Endometrial microvascular endothelial cells (primary cell): ENCODE results near the gene TXNRD1. TPM values are rescaled to one million over a fixed set of nuclear protein-coding genes. Genes with fewer than 3 reads are reported as not detected.

Experiments
- in situ Hi-C: cut with HindIII; loops from 2 replicates; pipeline ENCODE4 v1.10.0; 2017; ENCODE audit warnings: low sequenced_read_pairs, low pct_unique_long_range_greater_than_20kb; ENCODE audit errors: inconsistent ontology term
- total RNA-seq: library from RNA; depleted of rRNA; stranded (reverse); fragments of >200 nt; gene quantifications from one replicate; pipeline ENCODE4 v1.2.3, GENCODE V29; 2015; ENCODE audit errors: inconsistent ontology term

The TXNRD1 gene
- total RNA-seq, 1 donor from 2014 or later, result 966 TPM

DNA sequence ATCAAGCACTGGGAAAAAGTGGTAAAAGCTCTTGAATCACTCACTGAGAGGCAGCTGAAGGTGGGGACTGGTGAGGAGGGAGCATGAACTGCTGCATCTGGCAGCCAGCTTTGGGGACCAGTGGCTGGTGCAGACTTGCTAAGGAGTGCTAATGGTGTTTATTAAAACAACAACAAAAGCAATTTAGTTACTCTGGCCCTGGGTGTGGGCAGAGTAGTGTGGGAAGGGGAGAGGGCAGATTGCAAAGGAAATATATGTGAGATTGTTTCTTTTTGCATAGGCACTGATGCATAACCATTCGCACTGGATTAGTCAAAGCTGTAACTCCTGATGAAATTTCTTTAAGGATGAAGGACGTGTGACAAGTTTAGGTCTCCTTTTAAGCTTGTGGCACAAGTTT is 8.1 kb downstream of the TXNRD1 start:
- in situ Hi-C loops, result loop anchor here (25.0 kb wide), 1 partner anchor 89 kb away; the partner anchor contains the start of gene EID3

GRCh38 chr12:104226672-104227071 is 11.1 kb downstream of the TXNRD1 start:
- in situ Hi-C loops, result no loop called here

- in situ Hi-C loops, result no loop called here
Measured at GRCh38 chr12:104230304-104231095, 14.9 kb downstream of the TXNRD1 start.

DNA sequence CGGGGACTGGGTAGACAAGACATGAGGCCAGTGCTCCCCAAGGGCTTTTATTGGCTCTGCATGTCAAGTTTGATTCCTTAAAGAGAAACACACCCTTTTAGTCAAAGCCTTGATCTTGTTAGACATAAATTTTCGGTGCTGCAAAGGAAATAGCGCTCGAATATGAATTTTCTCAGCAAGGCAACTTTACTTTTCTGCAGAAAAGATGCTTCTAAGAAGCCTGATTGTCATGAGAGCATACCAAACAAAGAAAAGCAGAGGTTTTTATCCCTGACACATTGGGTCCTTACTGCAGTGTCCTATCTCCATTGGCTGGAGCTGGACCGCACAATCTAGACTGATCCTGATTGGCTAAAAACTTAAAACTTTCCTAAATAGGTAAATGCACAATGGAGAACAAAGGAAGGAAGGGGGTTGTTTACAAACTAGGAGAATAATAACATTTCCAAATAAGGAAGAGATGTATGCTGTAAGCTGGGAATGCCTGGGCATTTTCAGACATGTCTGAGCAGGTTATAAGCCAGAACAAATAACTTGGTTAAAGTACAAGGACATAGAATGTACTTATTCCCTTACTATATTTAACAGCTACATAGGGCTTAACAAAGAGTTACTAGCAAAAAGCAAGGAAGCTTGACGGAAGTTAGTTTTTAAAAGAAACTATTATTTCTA is 17.2 kb downstream of the TXNRD1 start:
- in situ Hi-C loops, result no loop called here

DNA sequence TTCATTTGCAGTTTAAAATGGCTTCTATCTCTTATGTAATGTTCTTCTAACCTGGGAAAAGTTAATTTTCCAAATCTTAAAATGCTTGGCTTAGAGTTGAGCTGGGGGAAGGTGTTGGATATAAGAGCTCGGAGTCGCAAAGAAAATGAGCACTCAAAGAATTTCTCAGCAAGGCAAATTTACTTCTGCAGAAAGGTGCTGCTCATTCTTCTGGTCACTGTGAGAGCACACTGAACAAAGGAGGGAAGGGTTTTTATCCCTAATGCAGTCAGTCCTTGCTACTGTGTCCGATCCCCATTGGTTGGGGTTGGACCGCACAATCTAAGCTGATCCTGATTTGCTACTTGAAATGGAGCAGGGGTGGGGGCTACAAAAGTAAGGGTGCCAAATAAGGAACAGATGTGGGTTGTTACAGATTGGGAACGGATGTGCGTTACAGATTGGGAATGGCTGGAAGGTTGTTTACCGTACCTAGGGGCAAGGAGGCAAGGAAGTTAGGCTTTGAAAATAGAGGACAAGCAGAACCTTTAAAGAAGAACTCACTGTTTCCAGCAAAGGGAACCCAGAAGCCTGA is 19.4 kb downstream of the TXNRD1 start:
- in situ Hi-C loops, result no loop called here

GRCh38 chr12:104237930-104238329 is 22.4 kb downstream of the TXNRD1 start:
- in situ Hi-C loops, result no loop called here

DNA sequence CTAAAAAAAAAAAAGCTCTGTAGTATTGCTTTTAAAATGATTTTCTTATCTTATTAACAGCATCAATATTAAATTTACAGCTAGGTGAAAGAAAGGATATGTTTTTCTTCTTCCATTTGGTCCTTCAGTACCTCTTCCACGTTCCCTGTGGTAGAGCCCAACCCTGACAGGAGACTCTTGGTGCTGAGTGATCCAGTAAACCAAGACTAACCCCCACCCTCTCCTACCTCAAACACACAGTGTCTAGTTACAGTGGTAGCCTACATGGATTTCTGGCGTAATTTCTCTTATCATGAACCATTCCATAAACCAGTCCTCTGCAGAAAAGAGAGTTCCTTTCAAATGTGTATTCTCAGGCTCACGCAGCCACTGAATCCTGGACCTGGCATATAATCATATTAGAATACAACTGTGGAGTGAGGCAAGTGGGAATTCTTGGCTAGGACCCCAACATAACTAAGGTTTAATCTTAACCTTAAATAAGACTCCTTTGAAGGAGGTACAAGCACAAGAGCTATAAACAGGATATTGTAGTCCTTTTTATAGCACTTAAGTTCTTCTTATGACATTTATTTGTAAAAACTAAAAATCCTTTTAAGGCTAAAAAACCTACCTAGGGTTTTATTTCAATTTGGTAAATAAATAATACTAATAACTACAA is 27.1 kb downstream of the TXNRD1 start:
- in situ Hi-C loops, result no loop called here

DNA sequence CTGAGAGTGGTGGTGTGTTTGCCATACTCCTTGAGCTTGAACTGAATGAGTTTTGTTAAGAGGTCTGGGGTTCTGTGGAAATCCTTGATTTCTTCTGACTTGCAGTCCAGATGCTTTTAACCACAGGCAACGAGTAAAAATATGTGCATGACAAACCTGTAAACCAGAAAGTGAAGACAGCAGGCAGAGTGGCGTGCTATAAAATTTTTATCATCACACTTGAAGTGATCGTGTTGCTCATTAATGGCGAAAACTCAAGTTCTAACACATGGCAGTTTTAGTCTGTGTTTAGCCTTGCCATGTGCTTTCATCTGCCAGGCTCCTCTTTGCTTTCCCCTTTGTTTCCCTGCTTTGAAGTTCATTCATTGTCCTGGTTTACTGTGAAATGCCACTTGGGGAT is 28.0 kb downstream of the TXNRD1 start:
- in situ Hi-C loops, result no loop called here

DNA sequence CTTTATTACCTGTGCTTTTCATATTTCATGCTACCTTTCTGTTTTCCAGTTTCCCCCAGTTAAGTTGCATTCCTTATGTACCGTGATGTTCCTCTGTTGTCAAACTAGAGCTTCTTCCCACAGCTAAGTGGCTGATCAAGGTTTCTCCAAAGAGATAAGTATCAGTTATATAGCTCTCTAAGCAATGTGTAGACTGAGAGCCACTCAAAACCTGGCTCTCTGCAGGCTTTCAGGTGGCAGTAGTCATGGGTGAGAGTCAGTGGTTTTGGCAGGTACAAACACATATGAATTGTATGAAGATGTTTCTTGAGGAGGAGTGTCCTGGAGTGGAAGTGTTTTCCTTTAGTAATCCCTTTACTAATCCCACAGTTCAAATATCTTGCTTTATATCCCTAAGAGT is 28.4 kb downstream of the TXNRD1 start:
- in situ Hi-C loops, result no loop called here

DNA sequence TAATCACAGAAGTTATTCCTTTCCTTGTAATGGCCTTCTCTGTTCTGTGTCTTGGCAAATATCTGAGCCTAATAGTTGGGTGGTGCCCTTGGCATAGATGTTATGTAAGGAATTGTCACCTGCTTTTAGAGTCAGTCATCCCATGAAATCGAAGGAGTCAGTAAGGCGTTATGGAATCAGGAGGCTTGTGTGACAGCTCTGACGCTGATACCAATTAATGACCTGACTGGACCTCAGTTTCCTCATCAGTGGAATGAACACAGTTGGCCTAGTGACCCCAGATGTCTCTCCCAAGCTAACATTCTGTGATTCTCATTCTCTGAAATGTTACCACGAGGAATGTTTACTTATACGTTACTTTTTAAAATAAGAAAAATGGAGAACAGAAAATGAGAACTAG is 32.1 kb downstream of the TXNRD1 start:
- in situ Hi-C loops, result no loop called here

DNA sequence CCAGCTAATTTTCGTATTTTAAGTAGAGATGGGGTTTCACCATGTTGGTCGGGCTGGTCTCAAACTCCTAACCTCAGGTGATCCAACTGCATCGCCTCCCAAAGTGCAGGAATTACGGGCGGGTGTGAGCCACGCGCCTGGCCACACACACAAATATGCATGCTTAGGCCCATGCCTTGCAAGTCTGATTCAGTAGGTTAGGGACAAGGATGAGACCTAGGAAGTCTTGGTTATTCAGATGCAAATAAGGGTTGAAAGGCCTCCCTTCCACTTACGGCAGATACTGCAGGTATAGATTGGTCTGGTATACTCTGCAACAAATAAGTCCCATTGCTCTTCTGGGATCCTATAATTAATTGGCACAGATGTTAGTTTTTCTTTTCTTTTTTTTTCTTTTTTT is 32.9 kb downstream of the TXNRD1 start:
- in situ Hi-C loops, result no loop called here

GRCh38 chr12:104249017-104249416 is 33.4 kb downstream of the TXNRD1 start:
- in situ Hi-C loops, result no loop called here

DNA sequence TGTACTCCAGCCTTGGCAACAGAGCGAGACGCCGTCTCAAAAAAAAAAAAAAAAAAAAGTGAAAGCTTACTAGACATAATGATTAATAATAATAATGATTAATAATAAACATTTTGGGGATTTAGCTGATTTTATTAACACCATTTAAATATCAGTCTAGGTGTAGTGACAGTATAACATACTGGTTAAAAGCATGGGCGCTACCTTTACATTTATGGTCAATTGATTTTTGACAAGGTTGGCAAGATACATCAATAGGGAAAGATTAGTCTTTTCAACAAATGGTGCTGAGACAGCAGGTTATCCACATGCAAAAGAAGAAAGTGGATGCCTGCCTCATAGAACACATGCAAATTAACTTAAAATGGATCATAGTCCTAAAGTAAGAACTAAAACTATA is 34.3 kb downstream of the TXNRD1 start:
- in situ Hi-C loops, result no loop called here

GRCh38 chr12:104250366-104251125 is 35.0 kb downstream of the TXNRD1 start:
- in situ Hi-C loops, result no loop called here

DNA sequence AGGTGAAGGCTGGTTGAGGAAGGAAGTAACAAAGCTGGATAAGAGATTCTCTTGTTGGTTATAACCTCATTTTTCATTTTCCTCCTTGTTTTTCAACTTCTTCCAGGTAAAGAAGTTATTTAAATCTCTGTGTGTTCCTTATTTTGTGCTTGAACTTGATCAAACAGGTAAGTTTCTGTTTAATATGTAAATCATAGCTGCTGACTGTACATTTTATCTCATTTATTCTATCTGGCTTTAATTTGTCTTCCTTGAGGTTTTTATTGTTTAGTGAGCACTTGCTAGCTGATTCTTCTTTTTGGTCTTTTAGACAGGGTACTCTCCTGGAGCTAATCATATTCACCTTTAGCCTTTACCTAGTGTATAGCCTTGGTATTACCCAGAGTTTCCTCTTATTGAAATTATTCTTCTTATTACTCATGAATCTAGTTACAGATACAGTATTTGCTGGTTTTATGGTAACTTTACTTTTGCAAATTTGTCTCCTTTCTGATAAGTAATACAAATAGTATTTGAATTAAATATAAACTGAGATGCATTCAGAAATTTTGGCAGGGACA is 42.4 kb downstream of the TXNRD1 start:
- in situ Hi-C loops, result no loop called here

GRCh38 chr12:104258476-104259067 is 43.0 kb downstream of the TXNRD1 start:
- in situ Hi-C loops, result no loop called here

DNA sequence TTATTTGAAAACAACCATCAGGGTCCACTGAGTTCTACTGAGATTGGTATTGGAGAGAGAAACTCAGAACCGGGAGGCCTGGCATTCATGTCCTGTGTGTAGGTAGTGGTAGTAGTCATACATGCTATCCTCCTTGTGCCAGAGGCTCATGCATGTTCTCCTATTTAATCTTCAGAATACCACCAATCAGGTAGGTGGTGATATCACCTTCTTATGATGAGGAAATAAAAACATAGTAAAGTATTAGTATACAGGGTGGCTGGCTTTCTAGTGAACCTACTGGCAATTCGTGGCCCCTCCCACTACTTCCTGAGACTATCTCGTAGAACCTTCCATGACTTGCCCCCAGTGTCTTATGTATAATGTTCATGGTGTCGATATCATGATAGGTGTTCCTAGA is 47.4 kb downstream of the TXNRD1 start:
- in situ Hi-C loops, result no loop called here

GRCh38 chr12:104263580-104264358 is 48.2 kb downstream of the TXNRD1 start:
- in situ Hi-C loops, result no loop called here
